GM18507 (cell line): Measurements from ENCODE around the gene MACF1.

Experiments used
- DNase-seq: peaks from one replicate; pipeline ENCODE4 v3.0.0; 2011; ENCODE audit warnings: low read depth; ENCODE audit not compliant: insufficient read length; ENCODE audit errors: extremely low spot score
- FAIRE-seq: peaks from 2 replicates; lab custom pipeline; 2011; peaks lifted over from hg19 to GRCh38; lab: Jason Lieb, UNC

MACF1 gene

GRCh38 chr1:39212499-39212898, 8.0 kb downstream of the MACF1 start:
- FAIRE-seq (no peak), DNase-seq (no peak)

- DNase-seq (no peak), FAIRE-seq (no peak)
Measured at GRCh38 chr1:39213511-39214002, 9.1 kb downstream of the MACF1 start.

GRCh38 chr1:39214021-39214713, 9.7 kb downstream of the MACF1 start:
- FAIRE-seq (no peak), DNase-seq (no peak)

GRCh38 chr1:39214714-39214997, 10.2 kb downstream of the MACF1 start:
- FAIRE-seq (no peak), DNase-seq (no peak)

- FAIRE-seq: peak; percentile 94
- DNase-seq: no peak
Measured at GRCh38 chr1:39214998-39215873, 10.7 kb downstream of the MACF1 start.

- no peak for DNase-seq
- no peak for FAIRE-seq
Measured at GRCh38 chr1:39216771-39217170, 12.3 kb downstream of the MACF1 start.

GRCh38 chr1:39220891-39221870, 16.7 kb downstream of the MACF1 start:
- FAIRE-seq (no peak), DNase-seq (no peak)

- FAIRE-seq (no peak), DNase-seq (no peak)
Measured at GRCh38 chr1:39224295-39224829, 19.9 kb downstream of the MACF1 start.

GRCh38 chr1:39226836-39227235, 22.3 kb downstream of the MACF1 start:
- FAIRE-seq (no peak), DNase-seq (no peak)

- FAIRE-seq (no peak), DNase-seq (no peak)
Measured at GRCh38 chr1:39228252-39228651, 23.8 kb downstream of the MACF1 start.

- FAIRE-seq (no peak), DNase-seq (no peak)
Measured at GRCh38 chr1:39229504-39229903, 25.0 kb downstream of the MACF1 start.

GRCh38 chr1:39230261-39231190, 26.0 kb downstream of the MACF1 start:
- DNase-seq (no peak), FAIRE-seq (peak; percentile 88)

- DNase-seq: no peak
- FAIRE-seq: no peak
Measured at GRCh38 chr1:39236971-39237370, 32.5 kb downstream of the MACF1 start.

- FAIRE-seq: no peak
- DNase-seq: no peak
Measured at GRCh38 chr1:39238476-39238875, 34.0 kb downstream of the MACF1 start.

GRCh38 chr1:39239968-39240367, 35.5 kb downstream of the MACF1 start:
- DNase-seq (no peak), FAIRE-seq (no peak)

- DNase-seq (no peak), FAIRE-seq (no peak)
Measured at GRCh38 chr1:39243302-39243701, 38.8 kb downstream of the MACF1 start.

- FAIRE-seq (no peak), DNase-seq (no peak)
Measured at GRCh38 chr1:39250460-39251240, 46.2 kb downstream of the MACF1 start.

- FAIRE-seq (no peak), DNase-seq (no peak)
Measured at GRCh38 chr1:39255222-39255621, 50.7 kb downstream of the MACF1 start.
